Rectal smooth muscle tissue (tissue), 1 donor: ENCODE results near the gene PRKAR1A.
A peak's percentile ranks its signal among the peaks of the same experiment; 100 is the strongest.

Source experiments
- H3K27ac ChIP-seq: one replicate; pipeline ENCODE4 v1.7.0; 2013; ENCODE audit warnings: low read depth, low read length, inconsistent platforms
- H3K27me3 ChIP-seq: one replicate; pipeline ENCODE4 v1.7.0; 2013; ENCODE audit warnings: low read length; ENCODE audit not compliant: control insufficient read depth, insufficient read depth
- H3K36me3 ChIP-seq: one replicate; pipeline ENCODE4 v1.7.0; 2013; ENCODE audit warnings: low read length; ENCODE audit not compliant: control insufficient read depth, insufficient read depth
- H3K4me1 ChIP-seq: one replicate; pipeline ENCODE4 v1.7.0; 2013; ENCODE audit warnings: low read length; ENCODE audit not compliant: control insufficient read depth, insufficient read depth
- H3K4me3 ChIP-seq: one replicate; pipeline ENCODE4 v1.7.0; 2013; ENCODE audit warnings: low read length
- H3K9ac ChIP-seq: one replicate; pipeline ENCODE4 v1.7.0; 2013; ENCODE audit warnings: low read length

PRKAR1A gene

GRCh38 chr17:68591583-68591982, 79.4 kb downstream of the PRKAR1A start:
- no peaks in the 10 kb centered on the region for H3K36me3 ChIP-seq
- H3K4me1 ChIP-seq, result no peaks in the 10 kb centered on the region
- H3K27me3 ChIP-seq, result no peaks in the 10 kb centered on the region
- no peak overlapping the region for H3K27ac ChIP-seq
- H3K9ac ChIP-seq, result no peak overlapping the region
- no peak overlapping the region for H3K4me3 ChIP-seq

- Histone ChIP-seq H3K4me1 (no peaks in the 10 kb centered on the region), H3K27ac (no peak overlapping the region), H3K27me3 (no peaks in the 10 kb centered on the region), H3K9ac (no peak overlapping the region), H3K36me3 (no peaks in the 10 kb centered on the region), H3K4me3 (no peak overlapping the region)
Observed at GRCh38 chr17:68592009-68592408, 79.8 kb downstream of the PRKAR1A start.

GRCh38 chr17:68592682-68593641, 80.7 kb downstream of the PRKAR1A start:
- Histone ChIP-seq H3K27ac (no peak overlapping the region), H3K9ac (no peak overlapping the region), H3K27me3 (no peaks in the 10 kb centered on the region), H3K4me1 (no peaks in the 10 kb centered on the region), H3K36me3 (no peaks in the 10 kb centered on the region), H3K4me3 (no peak overlapping the region)

- Histone ChIP-seq H3K4me1 (no peaks in the 10 kb centered on the region), H3K9ac (no peak overlapping the region), H3K36me3 (no peaks in the 10 kb centered on the region), H3K4me3 (no peak overlapping the region), H3K27me3 (peaks cover under 1% of the 10 kb centered on the region), H3K27ac (no peak overlapping the region)
Observed at GRCh38 chr17:68594552-68594951, 82.3 kb downstream of the PRKAR1A start.

GRCh38 chr17:68595496-68595895, 83.3 kb downstream of the PRKAR1A start:
- H3K4me3 ChIP-seq, result no peak overlapping the region
- no peaks in the 10 kb centered on the region for H3K4me1 ChIP-seq
- no peaks in the 10 kb centered on the region for H3K36me3 ChIP-seq
- H3K27me3 ChIP-seq, result peaks cover 5% of the 10 kb centered on the region
- no peak overlapping the region for H3K9ac ChIP-seq
- H3K27ac ChIP-seq, result no peak overlapping the region

GRCh38 chr17:68595986-68596385, 83.8 kb downstream of the PRKAR1A start:
- Histone ChIP-seq H3K27ac (no peak overlapping the region), H3K27me3 (peaks cover 5% of the 10 kb centered on the region), H3K9ac (no peak overlapping the region), H3K4me3 (no peak overlapping the region), H3K36me3 (no peaks in the 10 kb centered on the region), H3K4me1 (no peaks in the 10 kb centered on the region)

GRCh38 chr17:68596411-68596945, 84.2 kb downstream of the PRKAR1A start:
- Histone ChIP-seq H3K36me3 (no peaks in the 10 kb centered on the region), H3K27me3 (peaks cover 8% of the 10 kb centered on the region), H3K4me3 (no peak overlapping the region), H3K27ac (no peak overlapping the region), H3K4me1 (no peaks in the 10 kb centered on the region), H3K9ac (no peak overlapping the region)

- H3K36me3 ChIP-seq, result no peaks in the 10 kb centered on the region
- no peak overlapping the region for H3K4me3 ChIP-seq
- no peak overlapping the region for H3K9ac ChIP-seq
- peaks cover 8% of the 10 kb centered on the region for H3K27me3 ChIP-seq
- no peak overlapping the region for H3K27ac ChIP-seq
- no peaks in the 10 kb centered on the region for H3K4me1 ChIP-seq
Observed at GRCh38 chr17:68598074-68598473, 85.8 kb downstream of the PRKAR1A start.

GRCh38 chr17:68598545-68598961, 86.3 kb downstream of the PRKAR1A start:
- H3K9ac ChIP-seq, result no peak overlapping the region
- H3K4me3 ChIP-seq, result no peak overlapping the region
- H3K27ac ChIP-seq, result no peak overlapping the region
- H3K27me3 ChIP-seq, result peaks cover 12% of the 10 kb centered on the region
- H3K4me1 ChIP-seq, result no peaks in the 10 kb centered on the region
- H3K36me3 ChIP-seq, result no peaks in the 10 kb centered on the region

- no peaks in the 10 kb centered on the region for H3K4me1 ChIP-seq
- H3K36me3 ChIP-seq, result no peaks in the 10 kb centered on the region
- H3K27ac ChIP-seq, result no peak overlapping the region
- H3K9ac ChIP-seq, result no peak overlapping the region
- H3K27me3 ChIP-seq, result peaks cover 12% of the 10 kb centered on the region
- no peak overlapping the region for H3K4me3 ChIP-seq
Observed at GRCh38 chr17:68599091-68599490, 86.9 kb downstream of the PRKAR1A start.

GRCh38 chr17:68599552-68600066, 87.4 kb downstream of the PRKAR1A start:
- no peaks in the 10 kb centered on the region for H3K36me3 ChIP-seq
- no peak overlapping the region for H3K27ac ChIP-seq
- H3K27me3 ChIP-seq, result peaks cover 12% of the 10 kb centered on the region
- no peaks in the 10 kb centered on the region for H3K4me1 ChIP-seq
- no peak overlapping the region for H3K9ac ChIP-seq
- H3K4me3 ChIP-seq, result peak overlapping the region; percentile 60

GRCh38 chr17:68600067-68600930, 88.1 kb downstream of the PRKAR1A start:
- no peaks in the 10 kb centered on the region for H3K36me3 ChIP-seq
- no peaks in the 10 kb centered on the region for H3K4me1 ChIP-seq
- no peak overlapping the region for H3K27ac ChIP-seq
- H3K4me3 ChIP-seq, result peak overlapping the region; percentile 60
- H3K9ac ChIP-seq, result no peak overlapping the region
- peaks cover 12% of the 10 kb centered on the region for H3K27me3 ChIP-seq
